Neural crest cell (in vitro differentiated cells): ENCODE measurements around the gene EPHB6. TPM values are rescaled to one million over a fixed set of nuclear protein-coding genes. Genes with fewer than 3 reads are reported as not detected.

Experiments used
- DNase-seq: peaks from one replicate; pipeline ENCODE4 v3.0.0; 2021; ENCODE audit warnings: low read depth, mixed read lengths, low spot score
- H3K27ac Mint-ChIP-seq: one replicate; pipeline ENCODE4 v1.8.0; 2021; ENCODE audit warnings: mild to moderate bottlenecking, mixed read lengths; ENCODE audit not compliant: unreplicated experiment
- H3K27me3 Mint-ChIP-seq: 2 replicates; pipeline ENCODE4 v1.8.0; 2021; ENCODE audit warnings: low read depth, mild to moderate bottlenecking, mixed read lengths
- H3K36me3 Mint-ChIP-seq: 2 replicates; pipeline ENCODE4 v1.8.0; 2021; ENCODE audit warnings: low read depth, mild to moderate bottlenecking, mixed read lengths
- H3K4me1 Mint-ChIP-seq: 2 replicates; pipeline ENCODE4 v1.8.0; 2021; ENCODE audit warnings: mixed read lengths
- H3K4me3 Mint-ChIP-seq: one replicate; pipeline ENCODE4 v1.8.0; 2021; ENCODE audit warnings: mild to moderate bottlenecking, mixed read lengths
- H3K9me3 Mint-ChIP-seq: 2 replicates; pipeline ENCODE4 v1.8.0; 2021; ENCODE audit warnings: mixed read lengths
- total RNA-seq: library from RNA; stranded (reverse); gene quantifications from 2 replicates; pipeline ENCODE4 v1.2.1, GENCODE V29; 2021
- TF ChIP-seq, protein P1 (sequence below): fragments of 200-600 bp; sonication (generic); conservative IDR thresholded peaks from 2 replicates; pipeline ENCODE4 v1.5.0; 2021; ENCODE audit warnings: antibody characterized with exemption, mild to moderate bottlenecking

The EPHB6 gene
- total RNA-seq, 1 donor from 2014 or later, result 12.3 TPM

DNA sequence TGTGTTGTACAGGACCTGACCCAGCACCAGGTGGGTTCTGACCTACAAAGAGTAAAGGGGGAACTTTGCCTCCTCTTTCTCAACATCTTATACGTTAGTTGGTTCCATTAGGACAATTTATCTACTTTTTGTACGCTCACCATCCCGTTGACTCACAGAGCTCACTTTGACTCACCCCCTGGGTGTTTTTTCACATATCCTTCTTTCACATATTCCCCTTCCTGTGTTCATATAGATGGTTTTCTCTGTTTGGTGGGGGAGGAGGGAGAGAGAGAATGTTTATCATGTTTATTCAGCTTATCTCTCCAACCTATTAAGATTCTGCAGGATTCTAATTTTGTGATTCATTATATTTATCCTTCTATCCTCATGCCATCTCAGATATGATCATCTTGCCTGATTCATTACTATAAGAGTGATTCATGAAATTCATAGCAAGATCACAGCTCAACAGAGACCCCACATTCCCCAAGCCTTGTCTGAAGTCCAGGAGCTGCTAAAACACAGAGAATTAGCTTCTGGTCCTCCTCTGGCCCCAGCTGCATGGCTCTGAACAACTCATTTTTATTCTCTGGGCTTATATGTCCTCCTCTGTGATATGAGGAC lies 46.9 kb upstream of the EPHB6 start:
- Mint-ChIP-seq H3K4me1 (peaks cover 3% of the 10 kb centered on the region), H3K27me3 (peaks cover 90% of the 10 kb centered on the region), H3K27ac (no peak overlapping the region), H3K36me3 (no peaks in the 10 kb centered on the region), H3K9me3 (no peaks in the 10 kb centered on the region), H3K4me3 (no peak overlapping the region)
- no peak for DNase-seq
- TF ChIP-seq, protein P1, sequence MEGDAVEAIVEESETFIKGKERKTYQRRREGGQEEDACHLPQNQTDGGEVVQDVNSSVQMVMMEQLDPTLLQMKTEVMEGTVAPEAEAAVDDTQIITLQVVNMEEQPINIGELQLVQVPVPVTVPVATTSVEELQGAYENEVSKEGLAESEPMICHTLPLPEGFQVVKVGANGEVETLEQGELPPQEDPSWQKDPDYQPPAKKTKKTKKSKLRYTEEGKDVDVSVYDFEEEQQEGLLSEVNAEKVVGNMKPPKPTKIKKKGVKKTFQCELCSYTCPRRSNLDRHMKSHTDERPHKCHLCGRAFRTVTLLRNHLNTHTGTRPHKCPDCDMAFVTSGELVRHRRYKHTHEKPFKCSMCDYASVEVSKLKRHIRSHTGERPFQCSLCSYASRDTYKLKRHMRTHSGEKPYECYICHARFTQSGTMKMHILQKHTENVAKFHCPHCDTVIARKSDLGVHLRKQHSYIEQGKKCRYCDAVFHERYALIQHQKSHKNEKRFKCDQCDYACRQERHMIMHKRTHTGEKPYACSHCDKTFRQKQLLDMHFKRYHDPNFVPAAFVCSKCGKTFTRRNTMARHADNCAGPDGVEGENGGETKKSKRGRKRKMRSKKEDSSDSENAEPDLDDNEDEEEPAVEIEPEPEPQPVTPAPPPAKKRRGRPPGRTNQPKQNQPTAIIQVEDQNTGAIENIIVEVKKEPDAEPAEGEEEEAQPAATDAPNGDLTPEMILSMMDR, result no peak

DNA sequence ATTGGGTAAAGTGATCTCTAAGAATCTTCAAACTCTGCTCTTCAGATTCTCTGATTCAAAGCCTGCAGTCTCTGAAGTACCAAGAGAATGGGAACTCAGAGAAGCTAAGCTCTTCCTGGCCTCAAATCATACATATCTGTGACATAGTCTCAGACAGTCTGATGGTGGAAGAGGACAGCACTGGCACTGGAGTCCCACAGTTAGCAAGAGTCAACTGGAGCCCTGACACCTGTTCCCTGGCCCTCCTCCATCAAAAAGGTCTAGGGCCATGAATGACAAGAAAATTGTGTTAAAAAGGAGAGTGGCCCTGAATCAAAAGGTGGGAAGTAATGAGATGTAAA lies 46.4 kb upstream of the EPHB6 start:
- H3K4me3 Mint-ChIP-seq, result no peak overlapping the region
- H3K4me1 Mint-ChIP-seq, result peaks cover 3% of the 10 kb centered on the region
- TF ChIP-seq, protein P1, result no peak
- H3K27ac Mint-ChIP-seq, result no peak overlapping the region
- no peaks in the 10 kb centered on the region for H3K9me3 Mint-ChIP-seq
- DNase-seq, result no peak
- peaks cover 90% of the 10 kb centered on the region for H3K27me3 Mint-ChIP-seq
- H3K36me3 Mint-ChIP-seq, result no peaks in the 10 kb centered on the region

DNA sequence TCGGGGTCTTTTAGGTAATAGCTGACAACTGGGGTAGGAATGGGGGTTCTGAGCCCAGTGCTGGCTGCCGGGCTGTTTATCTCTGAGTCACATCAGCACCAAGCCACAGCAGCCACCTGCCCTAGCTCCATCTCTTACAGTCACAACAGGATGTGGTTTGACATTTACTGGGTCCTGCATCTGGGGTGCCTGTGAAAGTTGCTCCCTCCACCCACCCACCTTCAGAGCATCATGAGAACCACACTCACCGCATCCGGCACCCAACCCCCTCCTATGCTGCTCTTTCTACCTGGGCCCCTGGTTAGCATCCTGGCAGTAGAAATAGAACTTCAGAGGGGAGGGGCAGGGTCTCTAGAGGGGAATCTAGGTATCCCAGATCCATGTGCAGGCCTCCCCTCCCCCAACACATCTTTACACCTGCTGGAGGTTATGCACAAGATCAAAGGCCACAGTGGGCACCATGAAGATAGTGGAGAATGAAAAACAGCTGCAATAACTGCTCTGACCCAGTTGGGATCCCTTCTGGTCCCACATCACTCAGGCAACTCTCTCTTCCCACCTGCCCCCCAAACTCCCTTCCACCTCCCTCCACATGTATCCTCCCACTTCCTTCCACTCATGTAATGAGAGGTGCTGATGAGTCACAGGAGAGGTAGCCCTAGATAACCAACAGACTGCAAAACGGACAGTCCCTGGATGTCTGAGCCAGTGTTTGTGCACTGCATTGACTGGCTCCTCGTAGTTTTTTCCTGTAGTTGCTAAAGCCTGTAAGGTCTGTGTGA lies 45.9 kb upstream of the EPHB6 start:
- Mint-ChIP-seq H3K27me3 (peaks cover 92% of the 10 kb centered on the region), H3K4me1 (peaks cover 3% of the 10 kb centered on the region), H3K36me3 (no peaks in the 10 kb centered on the region), H3K4me3 (no peak overlapping the region), H3K9me3 (no peaks in the 10 kb centered on the region), H3K27ac (no peak overlapping the region)
- TF ChIP-seq, protein P1, result no peak
- no peak for DNase-seq

DNA sequence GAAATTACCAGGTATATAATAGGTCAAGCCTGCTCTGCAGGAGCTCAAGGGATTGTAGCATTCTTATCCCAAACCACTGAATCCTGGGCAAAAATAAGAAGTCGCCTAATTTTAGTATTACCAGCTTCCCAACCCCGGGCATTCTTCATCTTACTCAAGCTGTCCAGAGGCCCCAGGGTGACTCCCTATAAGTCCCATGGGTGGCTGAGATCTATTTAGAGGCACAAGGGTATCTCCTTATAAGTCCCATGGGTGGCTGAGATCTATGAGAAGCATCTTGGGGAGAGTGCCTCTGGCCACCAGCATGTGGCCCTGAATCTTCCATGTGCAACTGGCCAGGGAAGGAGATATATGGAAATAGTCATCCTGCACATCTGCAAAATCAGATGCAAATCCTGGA lies 45.2 kb upstream of the EPHB6 start:
- Mint-ChIP-seq H3K27me3 (peaks cover 91% of the 10 kb centered on the region), H3K4me1 (peaks cover 3% of the 10 kb centered on the region), H3K9me3 (no peaks in the 10 kb centered on the region), H3K36me3 (no peaks in the 10 kb centered on the region), H3K4me3 (no peak overlapping the region), H3K27ac (no peak overlapping the region)
- TF ChIP-seq, protein P1, result no peak
- no peak for DNase-seq

DNA sequence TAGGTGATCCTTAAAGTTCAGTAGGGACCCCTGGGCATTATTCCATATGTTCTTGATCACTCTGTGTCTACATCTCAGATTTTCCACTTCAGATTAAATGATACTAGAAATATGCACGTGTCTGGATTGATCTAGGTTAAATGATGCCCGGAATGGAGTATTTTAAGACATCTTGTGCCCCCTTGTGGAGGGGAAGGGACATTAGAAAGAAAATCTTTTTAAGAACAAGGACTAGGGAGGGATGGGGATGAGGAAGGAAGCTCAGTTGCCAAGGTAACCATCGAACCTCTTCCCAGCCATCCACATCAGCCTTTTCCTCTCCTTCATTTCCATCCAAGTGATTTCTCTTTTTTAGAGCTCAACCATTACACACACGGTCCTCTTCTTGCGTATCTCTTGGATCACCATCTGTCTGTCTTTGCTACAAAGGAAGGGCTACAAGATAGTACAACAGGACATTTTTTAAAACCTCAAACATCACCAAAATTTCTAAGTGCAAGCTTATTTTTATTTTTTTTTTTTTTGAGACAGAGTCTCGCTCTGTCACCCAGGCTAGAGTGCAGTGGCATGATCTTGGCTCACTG lies 43.6 kb upstream of the EPHB6 start:
- Mint-ChIP-seq H3K9me3 (no peaks in the 10 kb centered on the region), H3K27me3 (peaks cover 91% of the 10 kb centered on the region), H3K4me3 (no peak overlapping the region), H3K36me3 (no peaks in the 10 kb centered on the region), H3K27ac (no peak overlapping the region), H3K4me1 (peaks cover 3% of the 10 kb centered on the region)
- peak; percentile 14 for DNase-seq
- TF ChIP-seq, protein P1, result peak; percentile 76
